B cell (primary cell): ENCODE data around the gene BIRC2.

Experiments
- EZH2 ChIP-seq: IDR thresholded peaks from 2 replicates; pipeline ENCODE4 v1.6.1; 2012; ENCODE audit warnings: borderline replicate concordance, low read depth, mild to moderate bottlenecking, moderate library complexity, low read length; ENCODE audit not compliant: insufficient read depth, poor library complexity, severe bottlenecking
- TF ChIP-seq, protein P1 (sequence below): fragments of 200-600 bp; IDR thresholded peaks from one replicate; pipeline ENCODE4 v1.8.0; 2022; ENCODE audit warnings: antibody characterized with exemption, mild to moderate bottlenecking

GRCh38 chr11:102384419-102385079 lies 37.5 kb downstream of the BIRC2 start:
- TF ChIP-seq, protein P1, sequence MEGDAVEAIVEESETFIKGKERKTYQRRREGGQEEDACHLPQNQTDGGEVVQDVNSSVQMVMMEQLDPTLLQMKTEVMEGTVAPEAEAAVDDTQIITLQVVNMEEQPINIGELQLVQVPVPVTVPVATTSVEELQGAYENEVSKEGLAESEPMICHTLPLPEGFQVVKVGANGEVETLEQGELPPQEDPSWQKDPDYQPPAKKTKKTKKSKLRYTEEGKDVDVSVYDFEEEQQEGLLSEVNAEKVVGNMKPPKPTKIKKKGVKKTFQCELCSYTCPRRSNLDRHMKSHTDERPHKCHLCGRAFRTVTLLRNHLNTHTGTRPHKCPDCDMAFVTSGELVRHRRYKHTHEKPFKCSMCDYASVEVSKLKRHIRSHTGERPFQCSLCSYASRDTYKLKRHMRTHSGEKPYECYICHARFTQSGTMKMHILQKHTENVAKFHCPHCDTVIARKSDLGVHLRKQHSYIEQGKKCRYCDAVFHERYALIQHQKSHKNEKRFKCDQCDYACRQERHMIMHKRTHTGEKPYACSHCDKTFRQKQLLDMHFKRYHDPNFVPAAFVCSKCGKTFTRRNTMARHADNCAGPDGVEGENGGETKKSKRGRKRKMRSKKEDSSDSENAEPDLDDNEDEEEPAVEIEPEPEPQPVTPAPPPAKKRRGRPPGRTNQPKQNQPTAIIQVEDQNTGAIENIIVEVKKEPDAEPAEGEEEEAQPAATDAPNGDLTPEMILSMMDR: no peak
- no peak for TF ChIP-seq EZH2
